Calu3 (cell line): Measurements from ENCODE around the gene RNF181. TPM values are rescaled to one million over a fixed set of nuclear protein-coding genes. Genes with fewer than 3 reads are reported as not detected.

Experiments used
- BruUV-seq: library from RNA; stranded (reverse); fragments of 400-500 nt; replicated peaks from 2 replicates; lab custom pipeline; 2021; lab: Mats Ljungman, UMichigan
- CTCF ChIA-PET: fragments of 300-600 bp; sonication (Branson Sonifier 250); formaldehyde crosslinking; loops from one replicate; lab custom pipeline; 2022; ENCODE audit warnings: antibody characterized with exemption; lab: Charles Lee
- DNase-seq: peaks from one replicate; pipeline ENCODE4 v3.0.0; 2022
- H3K27ac Mint-ChIP-seq: one replicate; pipeline ENCODE4 v1.8.0; 2022; ENCODE audit warnings: mixed read lengths; ENCODE audit not compliant: unreplicated experiment
- H3K27me3 Mint-ChIP-seq: one replicate; pipeline ENCODE4 v1.8.0; 2022; ENCODE audit warnings: mixed read lengths; ENCODE audit not compliant: unreplicated experiment
- H3K36me3 Mint-ChIP-seq: one replicate; pipeline ENCODE4 v1.8.0; 2022; ENCODE audit warnings: mild to moderate bottlenecking, moderate library complexity, mixed read lengths; ENCODE audit not compliant: insufficient read depth, unreplicated experiment
- H3K4me1 Mint-ChIP-seq: one replicate; pipeline ENCODE4 v1.8.0; 2022; ENCODE audit warnings: mild to moderate bottlenecking, low read depth, mixed read lengths; ENCODE audit not compliant: unreplicated experiment
- H3K4me3 Mint-ChIP-seq: one replicate; pipeline ENCODE4 v1.8.0; 2022; ENCODE audit warnings: mild to moderate bottlenecking, low read depth, moderate library complexity, mixed read lengths; ENCODE audit not compliant: unreplicated experiment
- H3K9me3 Mint-ChIP-seq: one replicate; pipeline ENCODE4 v1.8.0; 2022; ENCODE audit warnings: low read depth, mixed read lengths; ENCODE audit not compliant: unreplicated experiment
- CTCF ChIP-seq: fragments of 200-600 bp; IDR thresholded peaks from one replicate; pipeline ENCODE4 v1.8.0; 2022; ENCODE audit warnings: antibody characterized with exemption; ENCODE audit not compliant: unreplicated experiment
- intact Hi-C: fragments of 100-400 bp; cut with micrococcal nuclease; formaldehyde crosslinking; loops from one replicate; pipeline ENCODE4 v1.10.0; 2022; ENCODE audit not compliant: unreplicated experiment
- total RNA-seq: library from RNA; stranded (reverse); gene quantifications from 2 replicates; pipeline ENCODE4 v1.2.3, GENCODE V29; 2022

RNF181 gene
- total RNA-seq, 1 experiment from 2014 or later = 101 TPM

GRCh38 chr2:85547859-85548607, 47.5 kb upstream of the RNF181 start:
- no TSS peak for BruUV-seq
- intact Hi-C loops = no loop called here

GRCh38 chr2:85548608-85548900, 47.0 kb upstream of the RNF181 start:
- no TSS peak for BruUV-seq
- H3K4me1 Mint-ChIP-seq = peaks cover 21% of the 10 kb centered on the region
- H3K4me3 Mint-ChIP-seq = no peak overlapping the region
- no peak for DNase-seq
- no peaks in the 10 kb centered on the region for H3K27me3 Mint-ChIP-seq
- CTCF ChIA-PET = interaction anchor here (0.9 to 1.0 kb wide), 2 partner anchors 10 to 129 kb away, joined by 3 to 4 read pairs; partner anchors contain the start of gene MAT2A
- intact Hi-C loops = no loop called here
- no peaks in the 10 kb centered on the region for H3K9me3 Mint-ChIP-seq
- H3K36me3 Mint-ChIP-seq = peaks cover 83% of the 10 kb centered on the region
- H3K27ac Mint-ChIP-seq = peak overlapping the region; percentile 67
- TF ChIP-seq CTCF = no peak

More at GRCh38 chr2:85547859-85548607, 47.5 kb upstream of the RNF181 start:
- no peak overlapping the region for H3K4me3 Mint-ChIP-seq
- peaks cover 84% of the 10 kb centered on the region for H3K36me3 Mint-ChIP-seq
- H3K27me3 Mint-ChIP-seq = no peaks in the 10 kb centered on the region
- H3K9me3 Mint-ChIP-seq = no peaks in the 10 kb centered on the region
- H3K27ac Mint-ChIP-seq = peak overlapping the region; percentile 67
- CTCF ChIA-PET = interaction anchor here (0.9 to 1.0 kb wide), 2 partner anchors 9 to 128 kb away, joined by 3 to 4 read pairs; partner anchors contain the start of gene MAT2A
- DNase-seq = no peak
- peaks cover 27% of the 10 kb centered on the region for H3K4me1 Mint-ChIP-seq
- TF ChIP-seq CTCF = no peak

GRCh38 chr2:85549095-85549494, 46.5 kb upstream of the RNF181 start:
- Mint-ChIP-seq H3K9me3 (no peaks in the 10 kb centered on the region), H3K4me1 (peaks cover 16% of the 10 kb centered on the region), H3K27me3 (no peaks in the 10 kb centered on the region), H3K27ac (no peak overlapping the region), H3K36me3 (peaks cover 78% of the 10 kb centered on the region), H3K4me3 (no peak overlapping the region)
- DNase-seq = no peak
- intact Hi-C loops = no loop called here
- TF ChIP-seq CTCF = no peak
- TSS peak; percentile 29 for BruUV-seq
- CTCF ChIA-PET = interaction anchor here (0.6 to 1.0 kb wide), 3 partner anchors 10 to 129 kb away, joined by 3 to 5 read pairs (median 4); partner anchors contain the start of gene MAT2A

GRCh38 chr2:85549826-85550225, 45.7 kb upstream of the RNF181 start:
- Mint-ChIP-seq H3K4me3 (no peak overlapping the region), H3K9me3 (no peaks in the 10 kb centered on the region), H3K36me3 (peaks cover 75% of the 10 kb centered on the region), H3K4me1 (peaks cover 10% of the 10 kb centered on the region), H3K27me3 (no peaks in the 10 kb centered on the region), H3K27ac (no peak overlapping the region)
- DNase-seq = no peak
- TF ChIP-seq CTCF = no peak
- intact Hi-C loops = no loop called here
- BruUV-seq = no TSS peak
- CTCF ChIA-PET = interaction anchor here (1.8 kb wide), 1 partner anchor 129 kb away, joined by 9 read pairs; no protein-coding TSS in a partner anchor
